Measurements from ENCODE around the gene SKP1.
A peak's percentile ranks its signal among the peaks of the same experiment; 100 is the strongest.
"Not testable (repeated sequence)": the region's sequence is repeated elsewhere in the genome, so short reads cannot be mapped to it uniquely, and the experiment has no call there.

The SKP1 gene

GRCh38 chr5:134174841-134175839 is 1.6 kb downstream of the SKP1 start:
- peak overlapping the region; percentile 98 for H3K4me3 ChIP-seq (ENCODE audit: low read depth, low read length)
- TF ChIP-seq CTCF (conservative IDR thresholded peaks at IDR 0.05; ENCODE audit: low read depth, low read length), result no peak
- DNase-seq (ENCODE audit: low read depth), result peak; percentile 69

- H3K4me3 ChIP-seq (ENCODE audit: low read depth, low read length), result no peak overlapping the region
- TF ChIP-seq CTCF (conservative IDR thresholded peaks at IDR 0.05; ENCODE audit: low read depth, low read length), result no peak
- DNase-seq (ENCODE audit: low read depth), result no peak
Observed at GRCh38 chr5:134171972-134172371, 4.8 kb downstream of the SKP1 start.

GRCh38 chr5:134162592-134162991 is 14.2 kb downstream of the SKP1 start:
- DNase-seq (ENCODE audit: low read depth), result no peak
- H3K4me3 ChIP-seq (ENCODE audit: low read depth, low read length), result no peak overlapping the region
- TF ChIP-seq CTCF (conservative IDR thresholded peaks at IDR 0.05; ENCODE audit: low read depth, low read length), result no peak

GRCh38 chr5:134161513-134162395 is 15.0 kb downstream of the SKP1 start:
- H3K4me3 ChIP-seq (ENCODE audit: low read depth, low read length), result no peak overlapping the region
- no peak for TF ChIP-seq CTCF (conservative IDR thresholded peaks at IDR 0.05; ENCODE audit: low read depth, low read length)
- no peak for DNase-seq (ENCODE audit: low read depth)

GRCh38 chr5:134153657-134154056 is 23.1 kb downstream of the SKP1 start:
- H3K4me3 ChIP-seq (ENCODE audit: low read depth, low read length), result no peak overlapping the region
- TF ChIP-seq CTCF (conservative IDR thresholded peaks at IDR 0.05; ENCODE audit: low read depth, low read length), result no peak
- peak; percentile 22 for DNase-seq (ENCODE audit: low read depth)

GRCh38 chr5:134153241-134153640 is 23.5 kb downstream of the SKP1 start:
- DNase-seq (ENCODE audit: low read depth), result no peak
- H3K4me3 ChIP-seq (ENCODE audit: low read depth, low read length), result no peak overlapping the region
- TF ChIP-seq CTCF (conservative IDR thresholded peaks at IDR 0.05; ENCODE audit: low read depth, low read length), result no peak

- peak; percentile 36 for DNase-seq (ENCODE audit: low read depth)
- not testable (repeated sequence) for H3K4me3 ChIP-seq (ENCODE audit: low read depth, low read length)
Observed at GRCh38 chr5:134152173-134152832, 24.4 kb downstream of the SKP1 start.

Measured in choroid plexus epithelial cell (primary cell).